Peyer's patch (tissue), 4 donors: Measurements from ENCODE around the gene MIGA1. TPM values are rescaled to one million over a fixed set of nuclear protein-coding genes. Genes with fewer than 3 reads are reported as not detected.

Source experiments
- DNase-seq, 3 donors: peaks; one replicate each; pipeline ENCODE4 v3.0.0-alpha.2; 2017 to 2019
- H3K27ac ChIP-seq, 4 donors: fragments of 200-600 bp; sonication (generic); one replicate each; pipeline ENCODE4 v1.5.1; 2016 to 2019
- H3K27me3 ChIP-seq, 2 donors: fragments of 200-600 bp; sonication (generic); one replicate each; pipeline ENCODE4 v1.5.1; 2019
- H3K36me3 ChIP-seq, 3 donors: fragments of 200-600 bp; sonication (generic); one replicate each; pipeline ENCODE4 v1.5.1; 2016 to 2019
- H3K4me1 ChIP-seq, 4 donors: fragments of 200-600 bp; sonication (generic); one replicate each; pipeline ENCODE4 v1.5.1; 2016 to 2019
- H3K4me3 ChIP-seq, 4 donors: fragments of 200-600 bp; sonication (generic); 1 replicate in 3 of 4; 2 replicates in 1 of 4; pipeline ENCODE4 v1.5.1; 2016 to 2019; ENCODE audit warnings: mild to moderate bottlenecking in 1 of 4
- H3K9me3 ChIP-seq, 4 donors: fragments of 200-600 bp; sonication (generic); one replicate each; pipeline ENCODE4 v1.5.1; 2016 to 2019; ENCODE audit warnings: mild to moderate bottlenecking in 1 of 4
- POLR2A ChIP-seq, 2 donors: fragments of 450-650 bp; IDR thresholded peaks; one replicate each; pipeline ENCODE4 v1.5.1; 2017; ENCODE audit warnings: antibody characterized with exemption in 2 of 2, mild to moderate bottlenecking in 2 of 2, moderate library complexity in 2 of 2
- total RNA-seq, 4 donors: library from RNA; depleted of rRNA; stranded (reverse); fragments of >200 nt; gene quantifications; one replicate each; pipeline ENCODE4 v1.1.0, GENCODE V29; 2016
- TF ChIP-seq, protein P1 (sequence below), 6 experiments: fragments of 450-650 bp in 4 of 6; fragments of 200-600 bp in 2 of 6; sonication (generic) in 1 of 6; IDR thresholded peaks; one replicate each; pipeline ENCODE4 v1.5.1; 2017 to 2019; ENCODE audit warnings: antibody characterized with exemption in 6 of 6, mild to moderate bottlenecking in 3 of 6, moderate library complexity in 1 of 6

The MIGA1 gene
- total RNA-seq, 4 donors from 2014 or later = 7.4 to 21.9 (median 17.4) TPM

DNA sequence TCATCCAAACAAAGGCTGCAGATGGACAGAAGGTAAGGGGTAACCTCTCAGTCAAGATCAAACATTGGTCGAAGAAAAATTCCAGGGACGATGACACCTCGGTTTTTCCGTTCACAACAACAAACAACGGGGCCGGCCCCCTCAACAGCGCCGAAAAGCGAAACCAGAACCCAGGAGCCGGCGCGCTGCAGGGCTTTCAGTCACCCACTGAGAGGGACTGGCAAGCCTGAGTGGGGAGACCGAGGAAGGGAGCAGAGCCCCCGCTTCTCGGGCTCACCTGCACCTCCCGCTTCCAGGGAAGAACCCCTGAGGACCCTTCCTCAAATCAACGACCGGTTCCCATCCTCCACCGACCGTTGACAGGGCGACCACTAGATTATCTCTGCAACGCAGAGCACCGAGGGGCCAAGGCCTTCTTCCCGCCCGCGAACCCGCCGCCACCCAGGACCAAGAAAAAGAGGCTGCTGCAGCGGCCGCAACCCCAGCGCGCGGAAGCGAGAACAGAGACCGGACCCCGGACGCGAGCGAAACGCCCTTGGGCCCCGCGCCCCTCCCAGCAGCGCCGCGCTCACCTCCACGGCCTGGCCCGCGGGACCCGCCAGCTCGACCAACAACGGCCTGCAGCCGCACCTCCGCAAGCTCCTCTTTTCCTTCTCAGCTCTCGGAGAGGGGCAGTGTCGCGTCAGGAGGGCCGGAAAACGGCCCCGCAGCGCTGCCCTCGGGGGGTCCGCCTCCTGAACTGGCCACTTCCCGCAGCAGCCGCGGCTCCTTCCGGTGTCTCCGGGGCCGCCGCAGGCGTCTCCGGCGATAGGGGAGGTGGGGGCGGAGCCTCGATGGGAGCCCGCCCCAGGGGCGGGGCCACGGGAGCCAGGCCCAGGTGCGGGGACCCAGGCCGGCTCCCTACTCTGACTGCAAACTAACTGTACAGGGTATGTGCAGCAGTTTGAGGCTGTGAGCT, 20.1 kb upstream of the MIGA1 start, which contains the start of gene USP33:
Gene USP33 (minus strand): TSS at position 782 of the 958 bp plus-strand sequence. CDS start 18,155 bp downstream, outside the sequence.
- no peaks in the 10 kb centered on the region for H3K27me3 ChIP-seq
- TF ChIP-seq, protein P1, sequence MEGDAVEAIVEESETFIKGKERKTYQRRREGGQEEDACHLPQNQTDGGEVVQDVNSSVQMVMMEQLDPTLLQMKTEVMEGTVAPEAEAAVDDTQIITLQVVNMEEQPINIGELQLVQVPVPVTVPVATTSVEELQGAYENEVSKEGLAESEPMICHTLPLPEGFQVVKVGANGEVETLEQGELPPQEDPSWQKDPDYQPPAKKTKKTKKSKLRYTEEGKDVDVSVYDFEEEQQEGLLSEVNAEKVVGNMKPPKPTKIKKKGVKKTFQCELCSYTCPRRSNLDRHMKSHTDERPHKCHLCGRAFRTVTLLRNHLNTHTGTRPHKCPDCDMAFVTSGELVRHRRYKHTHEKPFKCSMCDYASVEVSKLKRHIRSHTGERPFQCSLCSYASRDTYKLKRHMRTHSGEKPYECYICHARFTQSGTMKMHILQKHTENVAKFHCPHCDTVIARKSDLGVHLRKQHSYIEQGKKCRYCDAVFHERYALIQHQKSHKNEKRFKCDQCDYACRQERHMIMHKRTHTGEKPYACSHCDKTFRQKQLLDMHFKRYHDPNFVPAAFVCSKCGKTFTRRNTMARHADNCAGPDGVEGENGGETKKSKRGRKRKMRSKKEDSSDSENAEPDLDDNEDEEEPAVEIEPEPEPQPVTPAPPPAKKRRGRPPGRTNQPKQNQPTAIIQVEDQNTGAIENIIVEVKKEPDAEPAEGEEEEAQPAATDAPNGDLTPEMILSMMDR (IDR thresholded peaks at IDR 0.05) = no peak
- TF ChIP-seq POLR2A (IDR thresholded peaks at IDR 0.05) = peak; percentile 82 to 86
- peak within 1 kb of the TSS; percentile 72 to 90 (median 84) for H3K27ac ChIP-seq
- peak within 1 kb of the TSS; percentile 59 to 96 (median 70) for H3K4me3 ChIP-seq
- peak; percentile 89 to 96 (median 94) for DNase-seq
- peaks cover 0 to 16% (median 2%) of the 10 kb centered on the region in 4 donors for H3K4me1 ChIP-seq
- H3K9me3 ChIP-seq = no peaks in the 10 kb centered on the region
- no peaks in the 10 kb centered on the region for H3K36me3 ChIP-seq

DNA sequence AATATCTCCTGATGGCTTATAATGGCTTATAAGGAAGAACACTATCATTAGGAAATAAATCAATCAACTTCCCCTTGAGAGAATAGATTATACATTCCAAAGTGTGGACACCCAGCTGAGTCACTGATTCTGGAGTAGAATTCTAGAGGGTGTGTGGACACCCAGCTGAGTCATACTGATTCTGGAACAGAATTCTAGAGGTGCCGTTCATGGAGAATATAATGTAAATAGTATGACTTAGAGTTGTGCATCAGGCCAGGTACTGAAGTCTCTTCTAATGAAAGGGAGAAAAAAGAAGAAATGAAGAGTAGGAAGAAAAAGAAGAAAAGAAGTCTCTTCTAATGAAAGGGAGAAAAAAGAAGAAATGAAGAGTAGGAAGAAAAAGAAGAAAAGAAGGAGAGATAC, 17.4 kb upstream of the MIGA1 start:
- no peak for DNase-seq
- Histone ChIP-seq H3K36me3 (no peaks in the 10 kb centered on the region), H3K27me3 (no peaks in the 10 kb centered on the region), H3K4me1 (peaks cover 0 to 4% (median 2%) of the 10 kb centered on the region in 4 donors), H3K27ac (no peak overlapping the region), H3K9me3 (no peaks in the 10 kb centered on the region), H3K4me3 (no peak overlapping the region)
- no peak for TF ChIP-seq POLR2A (IDR thresholded peaks at IDR 0.05)
- TF ChIP-seq, protein P1 (IDR thresholded peaks at IDR 0.05) = no peak

DNA sequence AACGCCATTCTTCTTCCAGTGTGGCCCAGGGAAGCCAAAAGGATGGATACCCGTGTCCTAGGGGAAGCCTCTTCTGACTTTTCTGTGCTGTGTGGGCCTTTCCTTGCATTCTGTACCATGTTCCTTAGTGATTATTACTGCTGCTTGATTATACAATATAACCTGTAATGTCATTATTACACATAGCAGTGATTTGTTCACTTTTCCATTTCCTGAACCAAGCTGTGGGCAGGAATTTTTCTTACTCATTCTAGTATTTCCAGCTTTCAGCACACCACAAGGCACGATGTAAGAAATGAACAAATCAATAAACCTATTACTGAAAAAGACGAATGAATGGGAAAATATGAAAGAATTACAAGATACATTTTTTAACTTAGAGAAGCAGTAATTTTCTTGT, 11.4 kb upstream of the MIGA1 start:
- no peak for TF ChIP-seq POLR2A (IDR thresholded peaks at IDR 0.05)
- TF ChIP-seq, protein P1 (IDR thresholded peaks at IDR 0.05) = no peak
- DNase-seq = no peak
- no peaks in the 10 kb centered on the region for H3K4me1 ChIP-seq
- no peaks in the 10 kb centered on the region for H3K27me3 ChIP-seq
- H3K36me3 ChIP-seq = no peaks in the 10 kb centered on the region
- no peak overlapping the region for H3K27ac ChIP-seq
- no peaks in the 10 kb centered on the region for H3K9me3 ChIP-seq
- H3K4me3 ChIP-seq = no peak overlapping the region

DNA sequence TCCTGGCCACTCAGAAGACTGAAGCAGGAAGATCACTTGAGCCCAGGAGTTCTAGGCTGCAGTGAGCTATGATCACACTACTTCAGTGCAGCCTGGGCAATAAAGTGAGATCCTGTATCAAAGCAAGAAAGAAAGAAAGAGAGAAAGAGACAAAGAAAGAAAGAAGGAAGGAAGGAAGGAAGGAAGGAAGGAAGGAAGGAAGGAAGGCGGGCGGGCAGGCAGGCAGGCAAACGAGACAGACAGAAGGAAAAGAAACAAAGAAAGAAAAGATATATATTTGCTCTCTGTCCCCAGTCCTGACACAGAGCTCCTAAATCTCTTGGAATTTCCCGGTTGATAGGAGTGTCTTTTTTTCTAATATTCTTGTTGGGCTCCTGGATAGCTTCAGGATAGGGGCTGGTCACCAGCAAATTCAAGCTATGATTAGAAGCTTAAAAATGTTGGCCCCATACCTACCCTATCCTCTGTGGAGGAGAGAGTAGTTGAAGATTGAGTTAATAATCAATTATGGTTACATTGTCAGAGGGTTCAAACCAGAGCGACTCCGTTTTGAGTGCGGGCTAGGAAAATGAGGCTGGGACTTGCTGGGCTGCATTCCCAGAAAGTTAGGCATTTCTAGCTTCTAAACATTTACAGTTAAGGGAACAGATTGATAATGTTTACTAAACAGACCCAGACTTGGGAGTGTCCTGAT, 3.3 kb upstream of the MIGA1 start:
- no peaks in the 10 kb centered on the region for H3K9me3 ChIP-seq
- DNase-seq = no peak
- no peaks in the 10 kb centered on the region for H3K27me3 ChIP-seq
- H3K4me3 ChIP-seq = no peak overlapping the region
- H3K36me3 ChIP-seq = no peaks in the 10 kb centered on the region
- TF ChIP-seq, protein P1 (IDR thresholded peaks at IDR 0.05) = no peak
- no peak for TF ChIP-seq POLR2A (IDR thresholded peaks at IDR 0.05)
- H3K4me1 ChIP-seq = peaks cover 0 to 6% (median 0%) of the 10 kb centered on the region in 4 donors
- no peak overlapping the region for H3K27ac ChIP-seq

DNA sequence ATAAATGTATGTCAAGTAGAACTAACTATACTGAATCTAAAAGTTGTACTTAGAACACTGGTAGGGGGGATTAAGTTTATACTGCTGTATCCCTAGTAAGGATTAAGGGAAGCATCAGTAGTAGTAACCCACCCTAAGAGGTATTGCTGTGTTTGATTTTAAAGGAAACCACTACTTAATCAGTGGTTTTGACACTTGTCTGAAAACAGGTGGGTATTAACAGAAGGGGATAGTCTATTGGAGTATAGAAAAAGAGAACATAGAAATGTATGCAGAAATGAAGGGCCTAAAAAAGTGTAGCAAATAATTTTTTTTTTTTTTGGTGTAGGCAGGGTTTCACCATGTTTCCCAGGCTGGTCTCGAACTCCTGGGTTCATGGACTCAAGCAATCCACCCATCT, 2.2 kb downstream of the MIGA1 start:
- peaks cover 0 to 3% (median 0%) of the 10 kb centered on the region in 4 donors for H3K9me3 ChIP-seq
- TF ChIP-seq, protein P1 (IDR thresholded peaks at IDR 0.05) = no peak
- no peak for TF ChIP-seq POLR2A (IDR thresholded peaks at IDR 0.05)

More for the DNA sequence above, 2.2 kb downstream of the MIGA1 start:
- Histone ChIP-seq H3K27ac (no peak overlapping the region), H3K36me3 (peaks cover 0 to 30% (median 0%) of the 10 kb centered on the region in 3 donors), H3K4me3 (no peak overlapping the region), H3K27me3 (no peaks in the 10 kb centered on the region), H3K4me1 (peaks cover 0 to 17% (median 0%) of the 10 kb centered on the region in 4 donors)
- no peak for DNase-seq
